MCF 10A (cell line): ENCODE measurements around the gene COPS9. TPM values are rescaled to one million over a fixed set of nuclear protein-coding genes. Genes with fewer than 3 reads are reported as not detected.

ENCODE experiments used
- BruUV-seq: library from RNA; stranded (reverse); fragments of 400-500 nt; replicated peaks from 2 replicates; lab custom pipeline; 2021; lab: Mats Ljungman, UMichigan
- CTCF ChIA-PET: fragments of 300-600 bp; sonication (Branson Sonifier 250); formaldehyde crosslinking; extraction: SDS; loops from one replicate; lab custom pipeline; 2021; ENCODE audit warnings: antibody characterized with exemption, inconsistent platforms; lab: Yijun Ruan, JAX
- POLR2A ChIA-PET: fragments of 300-600, 350-650 bp; sonication (Branson Sonifier 250); formaldehyde crosslinking; extraction: SDS; loops from one replicate; lab custom pipeline; 2020; ENCODE audit warnings: antibody characterized with exemption, inconsistent platforms; lab: Yijun Ruan, JAX
- DNase-seq: peaks from one replicate; pipeline ENCODE4 v3.0.0-alpha.2; 2018; ENCODE audit not compliant: unreplicated experiment
- H3K27ac Mint-ChIP-seq: one replicate; pipeline ENCODE4 v1.8.0; 2022; ENCODE audit warnings: mild to moderate bottlenecking, low read depth, mixed read lengths; ENCODE audit not compliant: unreplicated experiment
- H3K27me3 Mint-ChIP-seq: one replicate; pipeline ENCODE4 v1.8.0; 2022; ENCODE audit warnings: mixed read lengths; ENCODE audit not compliant: insufficient read depth, unreplicated experiment
- H3K36me3 Mint-ChIP-seq: one replicate; pipeline ENCODE4 v1.8.0; 2022; ENCODE audit warnings: mild to moderate bottlenecking, moderate library complexity, mixed read lengths; ENCODE audit not compliant: insufficient read depth, unreplicated experiment
- H3K4me1 Mint-ChIP-seq: one replicate; pipeline ENCODE4 v1.8.0; 2022; ENCODE audit warnings: mixed read lengths; ENCODE audit not compliant: insufficient read depth, unreplicated experiment
- H3K4me3 Mint-ChIP-seq: one replicate; pipeline ENCODE4 v1.8.0; 2022; ENCODE audit warnings: mild to moderate bottlenecking, moderate library complexity, mixed read lengths; ENCODE audit not compliant: unreplicated experiment
- H3K9me3 Mint-ChIP-seq: one replicate; pipeline ENCODE4 v1.8.0; 2022; ENCODE audit warnings: mixed read lengths; ENCODE audit not compliant: unreplicated experiment
- intact Hi-C: fragments of 100-400 bp; cut with micrococcal nuclease; formaldehyde crosslinking; loops from 2 replicates; pipeline ENCODE4 v1.14.1; 2022
- total RNA-seq: library from RNA; stranded (reverse); gene quantifications from 2 replicates; pipeline ENCODE4 v1.2.3, GENCODE V29; 2022
- TF ChIP-seq, protein P1 (sequence below): fragments of 200-600 bp; IDR thresholded peaks from one replicate; pipeline ENCODE4 v1.8.0; 2022; ENCODE audit warnings: antibody characterized with exemption, mild to moderate bottlenecking; ENCODE audit not compliant: unreplicated experiment

COPS9 gene
- total RNA-seq, 1 experiment from 2014 or later = 146 TPM

DNA sequence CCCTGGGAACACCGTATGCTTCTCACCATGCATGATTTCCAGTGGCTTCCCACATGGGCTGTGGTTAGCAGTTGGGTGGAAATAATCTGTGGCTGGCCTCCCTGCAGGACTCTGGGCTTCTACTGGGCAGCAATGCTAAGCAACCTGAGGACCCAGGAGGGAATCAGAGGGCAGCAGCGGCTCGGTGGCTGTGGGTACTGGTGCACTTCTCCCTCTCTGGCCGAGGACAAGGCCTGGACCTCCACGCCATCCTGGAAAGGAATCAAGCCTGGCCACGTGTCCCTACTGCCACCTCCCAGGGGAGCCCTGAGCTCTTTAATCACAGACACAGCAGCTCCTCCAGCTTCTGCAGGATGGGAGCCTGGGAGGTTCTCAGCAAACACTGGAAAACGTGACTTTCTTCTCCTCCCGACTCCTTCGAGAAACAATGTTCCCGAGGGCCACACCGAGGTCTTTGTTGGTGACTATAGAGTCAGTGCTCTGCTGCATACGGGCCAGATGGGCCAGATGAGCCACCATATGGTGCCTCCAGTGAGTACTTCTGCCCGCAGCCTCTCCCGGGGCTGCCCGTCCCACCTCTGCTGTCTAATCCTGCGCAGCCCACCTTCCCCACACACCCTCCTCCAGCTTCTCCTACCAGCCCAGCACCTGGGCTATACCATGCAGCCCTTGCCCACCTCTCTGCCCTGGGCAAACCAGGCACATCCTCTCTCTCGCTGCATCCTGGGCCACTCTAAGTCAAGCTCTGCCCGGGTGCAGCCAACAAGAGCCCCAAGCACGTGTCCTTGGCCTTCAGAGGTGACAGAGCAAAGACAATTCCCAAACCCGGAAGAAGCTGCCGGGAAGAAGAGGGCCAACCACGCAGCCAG lies 47.1 kb upstream of the COPS9 start:
- BruUV-seq = no TSS peak
- H3K9me3 Mint-ChIP-seq = peaks cover 6% of the 10 kb centered on the region
- intact Hi-C loops = no loop called here
- peaks cover 6% of the 10 kb centered on the region for H3K36me3 Mint-ChIP-seq
- peaks cover 63% of the 10 kb centered on the region for H3K27me3 Mint-ChIP-seq
- H3K4me1 Mint-ChIP-seq = peaks cover 7% of the 10 kb centered on the region
- CTCF ChIA-PET = no interaction called here
- no peak for DNase-seq
- POLR2A ChIA-PET = interaction anchor here (0.6 kb wide), 1 partner anchor 167 kb away, joined by 3 read pairs; no protein-coding TSS in a partner anchor
- no peak overlapping the region for H3K4me3 Mint-ChIP-seq
- H3K27ac Mint-ChIP-seq = no peak overlapping the region
- TF ChIP-seq, protein P1, sequence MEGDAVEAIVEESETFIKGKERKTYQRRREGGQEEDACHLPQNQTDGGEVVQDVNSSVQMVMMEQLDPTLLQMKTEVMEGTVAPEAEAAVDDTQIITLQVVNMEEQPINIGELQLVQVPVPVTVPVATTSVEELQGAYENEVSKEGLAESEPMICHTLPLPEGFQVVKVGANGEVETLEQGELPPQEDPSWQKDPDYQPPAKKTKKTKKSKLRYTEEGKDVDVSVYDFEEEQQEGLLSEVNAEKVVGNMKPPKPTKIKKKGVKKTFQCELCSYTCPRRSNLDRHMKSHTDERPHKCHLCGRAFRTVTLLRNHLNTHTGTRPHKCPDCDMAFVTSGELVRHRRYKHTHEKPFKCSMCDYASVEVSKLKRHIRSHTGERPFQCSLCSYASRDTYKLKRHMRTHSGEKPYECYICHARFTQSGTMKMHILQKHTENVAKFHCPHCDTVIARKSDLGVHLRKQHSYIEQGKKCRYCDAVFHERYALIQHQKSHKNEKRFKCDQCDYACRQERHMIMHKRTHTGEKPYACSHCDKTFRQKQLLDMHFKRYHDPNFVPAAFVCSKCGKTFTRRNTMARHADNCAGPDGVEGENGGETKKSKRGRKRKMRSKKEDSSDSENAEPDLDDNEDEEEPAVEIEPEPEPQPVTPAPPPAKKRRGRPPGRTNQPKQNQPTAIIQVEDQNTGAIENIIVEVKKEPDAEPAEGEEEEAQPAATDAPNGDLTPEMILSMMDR = no peak

DNA sequence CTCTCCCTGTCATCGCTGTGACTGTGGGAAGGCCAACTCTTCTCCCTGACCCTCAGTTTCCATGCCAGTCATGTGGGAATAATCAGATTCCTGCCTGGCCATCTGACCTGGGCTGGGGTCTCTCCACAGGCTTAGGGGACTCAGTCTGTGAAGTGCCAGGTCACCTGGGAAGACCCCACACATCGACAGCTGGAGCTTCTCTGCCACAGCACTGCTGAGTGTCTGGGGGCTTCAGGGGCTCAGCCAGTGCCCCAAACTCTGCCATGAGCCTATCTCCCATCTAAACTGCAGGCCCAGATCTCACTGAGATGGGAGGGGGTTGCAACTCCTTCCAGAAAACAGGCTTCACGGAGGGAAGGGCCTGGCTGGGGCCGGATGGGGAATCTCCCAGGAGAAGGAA lies 46.4 kb upstream of the COPS9 start:
- POLR2A ChIA-PET = no interaction called here
- intact Hi-C loops = no loop called here
- CTCF ChIA-PET = no interaction called here
- Mint-ChIP-seq H3K4me3 (no peak overlapping the region), H3K36me3 (peaks cover 6% of the 10 kb centered on the region), H3K27me3 (peaks cover 63% of the 10 kb centered on the region), H3K9me3 (peaks cover 6% of the 10 kb centered on the region), H3K27ac (no peak overlapping the region), H3K4me1 (peaks cover 7% of the 10 kb centered on the region)
- DNase-seq = no peak
- TF ChIP-seq, protein P1 = no peak
- BruUV-seq = no TSS peak

DNA sequence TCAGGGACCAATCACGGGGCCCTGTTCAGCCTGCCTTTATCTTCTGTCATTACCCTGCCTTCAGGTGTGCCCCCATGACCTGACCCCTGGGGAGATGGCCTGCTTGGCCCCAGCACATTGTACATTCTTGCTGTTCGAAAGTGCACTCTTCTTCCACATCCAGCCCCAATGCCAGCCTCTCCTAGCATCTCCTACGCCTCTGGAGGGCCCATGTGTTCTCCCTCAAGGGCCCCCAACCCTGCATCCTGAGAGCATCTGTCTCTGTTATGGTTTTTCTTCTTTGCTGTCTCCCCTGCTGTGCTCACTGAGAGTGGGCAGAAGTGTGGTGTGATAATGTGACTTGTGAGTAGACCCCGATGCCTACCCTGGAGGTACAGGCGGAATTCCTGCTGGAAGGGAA lies 45.9 kb upstream of the COPS9 start:
- DNase-seq = no peak
- Mint-ChIP-seq H3K27ac (no peak overlapping the region), H3K4me1 (peaks cover 7% of the 10 kb centered on the region), H3K36me3 (peaks cover 6% of the 10 kb centered on the region), H3K4me3 (no peak overlapping the region), H3K9me3 (peaks cover 6% of the 10 kb centered on the region), H3K27me3 (peaks cover 63% of the 10 kb centered on the region)
- ChIA-PET POLR2A (no interaction called here), CTCF (no interaction called here)
- intact Hi-C loops = no loop called here
- no TSS peak for BruUV-seq
- TF ChIP-seq, protein P1 = no peak

DNA sequence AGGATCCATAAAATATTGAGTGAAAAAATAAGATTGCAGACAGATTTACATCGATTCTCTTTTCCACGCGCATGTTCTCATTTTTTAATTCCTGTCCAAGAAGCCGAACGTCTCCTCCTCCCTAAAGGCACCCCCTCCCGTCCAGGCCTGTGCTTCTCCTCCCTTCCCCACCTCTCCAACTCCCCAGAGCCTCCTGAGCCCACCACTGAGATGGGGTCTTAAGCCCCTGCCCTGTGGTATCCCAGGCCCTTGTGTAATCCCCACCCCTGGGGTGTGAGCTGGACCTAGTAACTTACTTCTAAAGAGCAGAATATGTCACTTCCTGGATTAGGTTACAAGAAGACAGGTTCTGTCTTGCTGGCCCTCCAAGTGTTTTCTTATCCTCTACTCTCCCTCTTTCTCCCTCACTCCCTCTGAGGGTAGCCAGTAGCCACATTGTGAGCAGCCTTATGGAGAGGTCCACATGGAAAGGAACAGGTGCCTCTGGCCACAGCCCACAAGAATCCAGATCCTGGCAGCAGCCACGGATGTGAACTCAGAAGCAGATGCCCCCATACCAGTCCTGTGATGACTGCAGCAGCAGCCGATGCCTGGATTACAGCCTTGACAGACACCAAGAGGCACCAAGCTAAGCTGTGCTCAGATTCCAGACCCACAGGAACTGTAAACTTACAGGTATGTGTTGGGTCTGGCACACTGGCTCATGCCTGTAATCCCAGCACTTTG lies 44.0 kb upstream of the COPS9 start:
- intact Hi-C loops = no loop called here
- no TSS peak for BruUV-seq
- peaks cover 6% of the 10 kb centered on the region for H3K36me3 Mint-ChIP-seq
- no peak overlapping the region for H3K4me3 Mint-ChIP-seq
- ChIA-PET CTCF (interaction anchor here (0.9 kb wide), 1 partner anchor 11 kb away, joined by 3 read pairs; no protein-coding TSS in a partner anchor), POLR2A (no interaction called here)
- DNase-seq = peak; percentile 8
- H3K9me3 Mint-ChIP-seq = no peaks in the 10 kb centered on the region
- H3K27me3 Mint-ChIP-seq = peaks cover 65% of the 10 kb centered on the region
- H3K27ac Mint-ChIP-seq = no peak overlapping the region
- TF ChIP-seq, protein P1 = no peak
- peaks cover 7% of the 10 kb centered on the region for H3K4me1 Mint-ChIP-seq
